K562 (cell line): ENCODE results near the gene DNAJB7. TPM values are rescaled to one million over a fixed set of nuclear protein-coding genes. Genes with fewer than 3 reads are reported as not detected.

ENCODE experiments used
- CREB1 ChIP-seq, 2 experiments: sonication (generic) in 1 of 2; formaldehyde crosslinking in 1 of 2; IDR thresholded peaks; 2 replicates each; pipeline versions ENCODE4 v1.6.1 to v1.8.0; 2012 to 2022; ENCODE audit warnings: inconsistent platforms in 1 of 2, mild to moderate bottlenecking in 1 of 2, missing genetic modification reagents in 1 of 2, moderate library complexity in 1 of 2
- DPF2 ChIP-seq: fragments of 450-650 bp; IDR thresholded peaks from 2 replicates; pipeline ENCODE4 v1.6.1; 2016
- EGR1 ChIP-seq: fragments of 450-650 bp; conservative IDR thresholded peaks from 2 replicates; pipeline ENCODE4 v1.6.1; 2017; ENCODE audit warnings: mild to moderate bottlenecking
- FUS ChIP-seq: fragments of 200-400 bp; formaldehyde crosslinking; optimal IDR thresholded peaks from 2 replicates; pipeline ENCODE3; 2017; ENCODE audit warnings: low read depth, low read length
- GTF2B ChIP-seq: IDR thresholded peaks from 2 replicates; pipeline ENCODE4 v1.6.1; 2011; ENCODE audit not compliant: insufficient read length; ENCODE audit errors: extremely low read depth
- HDAC2 ChIP-seq: fragments of 450-650 bp; IDR thresholded peaks from 2 replicates; pipeline ENCODE4 v1.6.1; 2016; ENCODE audit warnings: mild to moderate bottlenecking
- KLF13 ChIP-seq: fragments of 450-650 bp; IDR thresholded peaks from 2 replicates; pipeline ENCODE4 v1.6.1; 2016; ENCODE audit warnings: missing genetic modification characterization, low read depth, mild to moderate bottlenecking, missing compliant biosample characterization, moderate library complexity, borderline replicate concordance
- NCOA6 ChIP-seq: fragments of 450-650 bp; IDR thresholded peaks from 2 replicates; pipeline ENCODE4 v1.6.1; 2017; ENCODE audit warnings: mild to moderate bottlenecking
- SREBF1 ChIP-seq: fragments of 150-350 bp; IDR thresholded peaks from 2 replicates; pipeline ENCODE4 v1.6.1; 2014; ENCODE audit warnings: antibody characterized with exemption, low read depth, low read length, borderline replicate concordance
- TEAD2 ChIP-seq: fragments of 450-650 bp; IDR thresholded peaks from 2 replicates; pipeline ENCODE4 v1.6.1; 2016; ENCODE audit warnings: missing genetic modification characterization, control low read depth, missing compliant biosample characterization
- THRAP3 ChIP-seq: fragments of 450-650 bp; IDR thresholded peaks from 2 replicates; pipeline ENCODE4 v1.6.1; 2016; ENCODE audit warnings: mild to moderate bottlenecking, inconsistent platforms, borderline replicate concordance
- ZKSCAN3 ChIP-seq: fragments of 250-450 bp; sonication (Bioruptor Pico); IDR thresholded peaks from 2 replicates; pipeline ENCODE4 v1.4.0; 2020
- ZNF121 ChIP-seq: sonication (generic); formaldehyde crosslinking; conservative IDR thresholded peaks from 2 replicates; pipeline ENCODE4 v1.8.0; 2022; ENCODE audit warnings: missing genetic modification reagents
- ZNF263 ChIP-seq: sonication (generic); formaldehyde crosslinking; IDR thresholded peaks from 2 replicates; pipeline ENCODE4 v1.8.0; 2022; ENCODE audit warnings: mild to moderate bottlenecking, missing genetic modification reagents, borderline replicate concordance
- ZNF311 ChIP-seq: fragments of 250-450 bp; sonication (Bioruptor Pico); IDR thresholded peaks from 2 replicates; pipeline ENCODE4 v1.4.0; 2020; ENCODE audit warnings: mild to moderate bottlenecking, moderate library complexity
- ZNF41 ChIP-seq: fragments of 250-450 bp; sonication (Bioruptor Pico); conservative IDR thresholded peaks from 2 replicates; pipeline ENCODE4 v1.4.0; 2020; ENCODE audit warnings: mild to moderate bottlenecking
- ZNF740 ChIP-seq, 3 experiments: fragments of 200-800 bp in 1 of 3; sonication (Bioruptor generic) in 1 of 3; sonication (generic) in 1 of 3; formaldehyde crosslinking in 1 of 3; IDR thresholded peaks; 2 replicates each; pipeline versions ENCODE4 v1.6.1 to v1.8.0; 2016 to 2022; ENCODE audit warnings: mild to moderate bottlenecking in 2 of 3, missing compliant biosample characterization in 2 of 3, missing genetic modification characterization in 2 of 3, missing genetic modification reagents in 1 of 3
- polyA plus RNA-seq, 8 experiments: library from polyadenylated mRNA; depleted of rRNA in 4 of 8; stranded (reverse) in 5 of 8; unstranded in 3 of 8; fragments of >200 nt; fragmentation: Nextera tagmentation in 2 of 8; fragmentation: Illumina TruSeq in 1 of 8; extraction: Ambion mirVana in 2 of 8; extraction: Trizol in 1 of 8; gene quantifications; 2 replicates each; pipeline versions ENCODE4 v1.2.1 to v1.2.3, GENCODE V29; 2011 to 2014; ENCODE audit warnings: inconsistent platforms in 1 of 8, missing spikeins in 1 of 8
- total RNA-seq, 7 experiments: library from RNA; depleted of rRNA in 6 of 7; stranded (reverse); fragments of >200 nt in 6 of 7; fragmentation: Illumina TruSeq in 2 of 7; extraction: Trizol in 2 of 7; gene quantifications; 2 replicates each; pipeline versions ENCODE4 v1.2.1 to v1.2.3, GENCODE V29; 2011 to 2021; ENCODE audit warnings: low replicate concordance in 1 of 7
- TF ChIP-seq, protein P1 (sequence below): fragments of 450-650 bp; IDR thresholded peaks from 2 replicates; pipeline ENCODE4 v1.7.0; 2016; ENCODE audit warnings: borderline replicate concordance
- TF ChIP-seq, protein P2 (sequence below), 2 experiments: fragments of 150-350 bp in 1 of 2; IDR thresholded peaks; 2 replicates each; pipeline ENCODE4 v1.6.1; 2012 to 2016; ENCODE audit warnings: low read depth in 2 of 2, low read length in 2 of 2, mild to moderate bottlenecking in 1 of 2, moderate library complexity in 1 of 2
- TF ChIP-seq, protein P3 (sequence below): fragments of 250-450 bp; sonication (Bioruptor Pico); IDR thresholded peaks from 2 replicates; pipeline ENCODE4 v1.4.0; 2020; ENCODE audit warnings: borderline replicate concordance

Gene DNAJB7
- total and polyA plus RNA-seq, 9 of the 15 experiments (the other 6 are each of a cell fraction or from before 2014, with no cell fraction given) = 0.13 to 0.21 TPM; not detected in 7

- TF ChIP-seq, protein P1, sequence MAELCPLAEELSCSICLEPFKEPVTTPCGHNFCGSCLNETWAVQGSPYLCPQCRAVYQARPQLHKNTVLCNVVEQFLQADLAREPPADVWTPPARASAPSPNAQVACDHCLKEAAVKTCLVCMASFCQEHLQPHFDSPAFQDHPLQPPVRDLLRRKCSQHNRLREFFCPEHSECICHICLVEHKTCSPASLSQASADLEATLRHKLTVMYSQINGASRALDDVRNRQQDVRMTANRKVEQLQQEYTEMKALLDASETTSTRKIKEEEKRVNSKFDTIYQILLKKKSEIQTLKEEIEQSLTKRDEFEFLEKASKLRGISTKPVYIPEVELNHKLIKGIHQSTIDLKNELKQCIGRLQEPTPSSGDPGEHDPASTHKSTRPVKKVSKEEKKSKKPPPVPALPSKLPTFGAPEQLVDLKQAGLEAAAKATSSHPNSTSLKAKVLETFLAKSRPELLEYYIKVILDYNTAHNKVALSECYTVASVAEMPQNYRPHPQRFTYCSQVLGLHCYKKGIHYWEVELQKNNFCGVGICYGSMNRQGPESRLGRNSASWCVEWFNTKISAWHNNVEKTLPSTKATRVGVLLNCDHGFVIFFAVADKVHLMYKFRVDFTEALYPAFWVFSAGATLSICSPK = no peak
- TF ChIP-seq EGR1 (no peak; the same call in 1 of the 2 replicates), GTF2B (no peak), ZNF263 (CRISPR knock-in tag) (no peak), ZNF740 (CRISPR knock-in tag; IDR thresholded peaks at IDR 0.05) (no peak), ZNF740 (tag; IDR thresholded peaks at IDR 0.05) (peak in 1 of 2 experiments; percentile 100; a peak in 2 of 4 replicates), HDAC2 (peak; percentile 89), FUS (no peak), ZKSCAN3 (CRISPR knock-in tag) (peak; percentile 91), CREB1 (IDR thresholded peaks at IDR 0.05) (no peak), CREB1 (CRISPR knock-in tag; IDR thresholded peaks at IDR 0.05) (no peak), ZNF41 (peak; percentile 99), NCOA6 (no peak), KLF13 (peak; percentile 99), SREBF1 (no peak), ZNF311 (CRISPR knock-in tag) (peak; percentile 100), TEAD2 (tag) (peak; percentile 99), DPF2 (peak; percentile 99), ZNF121 (CRISPR knock-in tag) (no peak), THRAP3 (no peak)
- TF ChIP-seq, protein P2, sequence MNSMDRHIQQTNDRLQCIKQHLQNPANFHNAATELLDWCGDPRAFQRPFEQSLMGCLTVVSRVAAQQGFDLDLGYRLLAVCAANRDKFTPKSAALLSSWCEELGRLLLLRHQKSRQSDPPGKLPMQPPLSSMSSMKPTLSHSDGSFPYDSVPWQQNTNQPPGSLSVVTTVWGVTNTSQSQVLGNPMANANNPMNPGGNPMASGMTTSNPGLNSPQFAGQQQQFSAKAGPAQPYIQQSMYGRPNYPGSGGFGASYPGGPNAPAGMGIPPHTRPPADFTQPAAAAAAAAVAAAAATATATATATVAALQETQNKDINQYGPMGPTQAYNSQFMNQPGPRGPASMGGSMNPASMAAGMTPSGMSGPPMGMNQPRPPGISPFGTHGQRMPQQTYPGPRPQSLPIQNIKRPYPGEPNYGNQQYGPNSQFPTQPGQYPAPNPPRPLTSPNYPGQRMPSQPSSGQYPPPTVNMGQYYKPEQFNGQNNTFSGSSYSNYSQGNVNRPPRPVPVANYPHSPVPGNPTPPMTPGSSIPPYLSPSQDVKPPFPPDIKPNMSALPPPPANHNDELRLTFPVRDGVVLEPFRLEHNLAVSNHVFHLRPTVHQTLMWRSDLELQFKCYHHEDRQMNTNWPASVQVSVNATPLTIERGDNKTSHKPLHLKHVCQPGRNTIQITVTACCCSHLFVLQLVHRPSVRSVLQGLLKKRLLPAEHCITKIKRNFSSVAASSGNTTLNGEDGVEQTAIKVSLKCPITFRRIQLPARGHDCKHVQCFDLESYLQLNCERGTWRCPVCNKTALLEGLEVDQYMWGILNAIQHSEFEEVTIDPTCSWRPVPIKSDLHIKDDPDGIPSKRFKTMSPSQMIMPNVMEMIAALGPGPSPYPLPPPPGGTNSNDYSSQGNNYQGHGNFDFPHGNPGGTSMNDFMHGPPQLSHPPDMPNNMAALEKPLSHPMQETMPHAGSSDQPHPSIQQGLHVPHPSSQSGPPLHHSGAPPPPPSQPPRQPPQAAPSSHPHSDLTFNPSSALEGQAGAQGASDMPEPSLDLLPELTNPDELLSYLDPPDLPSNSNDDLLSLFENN (IDR thresholded peaks at IDR 0.05; ENCODE audit: low read depth in 2 of 2, low read length in 2 of 2) = peak in 1 of 2 experiments; percentile 93; a peak in 2 of 4 replicates
- TF ChIP-seq, protein P3, sequence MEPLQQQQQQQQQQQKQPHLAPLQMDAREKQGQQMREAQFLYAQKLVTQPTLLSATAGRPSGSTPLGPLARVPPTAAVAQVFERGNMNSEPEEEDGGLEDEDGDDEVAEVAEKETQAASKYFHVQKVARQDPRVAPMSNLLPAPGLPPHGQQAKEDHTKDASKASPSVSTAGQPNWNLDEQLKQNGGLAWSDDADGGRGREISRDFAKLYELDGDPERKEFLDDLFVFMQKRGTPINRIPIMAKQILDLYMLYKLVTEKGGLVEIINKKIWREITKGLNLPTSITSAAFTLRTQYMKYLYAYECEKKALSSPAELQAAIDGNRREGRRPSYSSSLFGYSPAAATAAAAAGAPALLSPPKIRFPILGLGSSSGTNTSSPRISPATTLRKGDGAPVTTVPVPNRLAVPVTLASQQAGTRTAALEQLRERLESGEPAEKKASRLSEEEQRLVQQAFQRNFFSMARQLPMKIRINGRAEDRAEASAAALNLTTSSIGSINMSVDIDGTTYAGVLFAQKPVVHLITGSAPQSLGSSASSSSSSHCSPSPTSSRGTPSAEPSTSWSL = peak; percentile 97; the same call in 1 of the 2 replicates
Observed at GRCh38 chr22:40813912-40814315, 48.0 kb downstream of the DNAJB7 start (continued).
